Esophagus squamous epithelium (tissue), 5 donors: ENCODE results near the gene PSMD10. TPM values are rescaled to one million over a fixed set of nuclear protein-coding genes. Genes with fewer than 3 reads are reported as not detected.

Source experiments
- DNase-seq: peaks from one replicate; lab custom pipeline; 2025; lab: John Stamatoyannopoulos, UW
- H3K27ac ChIP-seq, 4 donors: fragments of 200-600 bp; sonication (generic); one replicate each; pipeline ENCODE4 v1.5.1; 2016 to 2019; ENCODE audit warnings: mild to moderate bottlenecking in 1 of 4
- H3K27me3 ChIP-seq, 4 donors: fragments of 200-600 bp; sonication (generic); 1 replicate in 3 of 4; 2 replicates in 1 of 4; pipeline versions ENCODE4 v1.5.1 to v1.6.0; 2017 to 2021; ENCODE audit warnings: antibody characterized with exemption in 1 of 4
- H3K36me3 ChIP-seq, 3 donors: fragments of 200-600 bp; sonication (generic); one replicate each; pipeline ENCODE4 v1.5.1; 2016 to 2019
- H3K4me1 ChIP-seq, 3 donors: fragments of 200-600 bp; sonication (generic); one replicate each; pipeline ENCODE4 v1.5.1; 2017 to 2019
- H3K4me3 ChIP-seq, 4 donors: fragments of 200-600 bp; sonication (generic); 1 replicate in 3 of 4; 2 replicates in 1 of 4; pipeline ENCODE4 v1.5.1; 2016 to 2019; ENCODE audit warnings: mild to moderate bottlenecking in 2 of 4, moderate library complexity in 1 of 4
- H3K9me3 ChIP-seq, 3 donors: fragments of 200-600 bp; sonication (generic); one replicate each; pipeline ENCODE4 v1.5.1; 2016 to 2019
- CTCF ChIP-seq, 6 experiments: fragments of 450-650 bp in 4 of 6; fragments of 200-600 bp in 2 of 6; sonication (generic) in 2 of 6; IDR thresholded peaks; one replicate each; pipeline ENCODE4 v1.5.1; 2016 to 2019; ENCODE audit warnings: antibody characterized with exemption in 6 of 6, mild to moderate bottlenecking in 4 of 6, moderate library complexity in 4 of 6
- POLR2A ChIP-seq, 4 donors: fragments of 450-650 bp; IDR thresholded peaks; one replicate each; pipeline ENCODE4 v1.6.1; 2017; ENCODE audit warnings: antibody characterized with exemption in 4 of 4, mild to moderate bottlenecking in 4 of 4, moderate library complexity in 3 of 4
- WGBS, 2 donors: methylation state at CpG; one replicate each; pipeline ENCODE4 v1.1.5; 2018; 5-methylcytosine and 5-hydroxymethylcytosine counted together
- intact Hi-C: fragments of 100-400 bp; cut with DNase I; formaldehyde crosslinking; loops from one replicate; pipeline ENCODE4 v1.15.0; 2022
- total RNA-seq, 4 donors: library from RNA; depleted of rRNA; stranded (reverse); fragments of >200 nt; gene quantifications; one replicate each; pipeline ENCODE4 v1.1.0, GENCODE V29; 2016
- donor health status: DM: yes; HTN: yes; CAD: no.

The PSMD10 gene
- total RNA-seq, 4 donors from 2014 or later: 37.1 to 50.4 (median 41.9) TPM

DNA sequence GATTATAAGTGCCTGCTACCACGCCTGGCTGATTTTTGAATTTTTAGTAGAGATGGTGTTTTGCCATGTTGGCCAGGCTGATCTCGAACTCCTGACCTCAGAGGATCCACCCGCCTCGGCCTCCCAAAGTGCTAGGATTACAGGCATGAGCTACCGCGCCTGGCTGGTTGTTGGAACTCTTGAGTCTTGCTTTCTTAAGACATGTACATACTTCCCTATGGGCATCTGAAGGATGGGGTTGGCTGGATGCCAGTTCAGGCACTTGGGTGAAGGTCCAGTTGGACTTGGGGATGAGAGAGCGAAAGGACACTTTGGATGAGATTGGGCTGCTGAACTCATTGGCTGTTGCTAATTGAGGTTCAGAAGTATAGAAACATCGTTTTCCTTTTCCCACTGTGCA, 40.7 kb upstream of the PSMD10 start:
- Histone ChIP-seq H3K4me1 (no peaks in the 10 kb centered on the region), H3K36me3 (peaks cover 0 to 27% (median 0%) of the 10 kb centered on the region in 3 donors), H3K4me3 (no peak overlapping the region), H3K9me3 (no peaks in the 10 kb centered on the region), H3K27me3 (no peaks in the 10 kb centered on the region), H3K27ac (peak overlapping the region in 1 of 4 donors; percentile 17)
- no peak for TF ChIP-seq CTCF (IDR thresholded peaks at IDR 0.05)
- TF ChIP-seq POLR2A (IDR thresholded peaks at IDR 0.05): no peak
- DNase-seq: no peak
- WGBS, 2 donors: 78 to 100% methylated on average over 2 to 6 of the region's 8 CpGs
- intact Hi-C loops: no loop called here

DNA sequence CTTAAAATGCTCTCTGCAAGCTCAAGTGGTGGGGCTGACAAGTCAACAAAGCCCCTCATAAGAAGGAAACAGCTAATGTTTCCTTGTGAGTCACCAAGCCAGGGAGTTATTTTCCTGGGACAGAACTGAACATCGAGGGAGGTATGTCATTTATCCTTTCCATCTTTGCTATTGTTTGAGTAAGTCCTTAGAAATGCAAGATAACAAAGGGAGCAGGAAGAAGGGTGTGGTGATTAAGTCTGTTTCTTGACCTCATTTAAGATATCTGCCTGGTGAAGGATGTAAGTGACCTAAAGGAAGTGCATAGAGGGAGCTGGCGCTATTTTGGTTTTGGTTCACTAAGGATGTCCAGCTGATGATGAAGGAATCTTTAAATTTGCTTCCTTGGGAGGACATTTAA, 40.1 kb upstream of the PSMD10 start:
- Histone ChIP-seq H3K36me3 (peaks cover 0 to 33% (median 0%) of the 10 kb centered on the region in 3 donors), H3K4me1 (no peaks in the 10 kb centered on the region), H3K4me3 (no peak overlapping the region), H3K27ac (peak overlapping the region in 2 of 4 donors; percentile 0 to 17), H3K9me3 (no peaks in the 10 kb centered on the region), H3K27me3 (no peaks in the 10 kb centered on the region)
- 49 to 59% methylated on average over 2 of the region's 2 CpGs for WGBS, 2 donors
- no peak for DNase-seq
- intact Hi-C loops: no loop called here
- TF ChIP-seq POLR2A (IDR thresholded peaks at IDR 0.05): no peak
- TF ChIP-seq CTCF (IDR thresholded peaks at IDR 0.05): no peak

DNA sequence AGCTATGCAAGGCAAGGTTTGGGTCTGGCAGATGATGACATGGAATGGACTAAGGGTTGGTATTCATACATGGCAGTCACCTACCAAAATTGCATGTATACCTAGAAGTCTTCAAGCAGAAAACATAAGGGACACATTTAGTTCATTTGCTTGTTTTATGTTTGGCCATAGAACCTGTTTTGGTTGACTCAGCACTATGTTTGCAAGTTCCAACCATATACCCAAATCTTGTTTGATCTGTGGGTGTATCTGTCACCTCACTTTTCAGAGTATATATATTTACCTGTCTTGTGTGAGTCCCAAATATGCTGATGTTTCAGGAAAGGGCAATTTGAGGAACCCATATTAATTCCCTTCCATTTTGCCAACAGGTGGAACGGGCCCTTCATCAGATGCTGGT, 39.5 kb upstream of the PSMD10 start:
- H3K9me3 ChIP-seq: no peaks in the 10 kb centered on the region
- no peak for DNase-seq
- H3K36me3 ChIP-seq: peaks cover 0 to 35% (median 0%) of the 10 kb centered on the region in 3 donors
- H3K27ac ChIP-seq: peak overlapping the region in 2 of 4 donors; percentile 0 to 17
- no peak for TF ChIP-seq POLR2A (IDR thresholded peaks at IDR 0.05)
- no peak for TF ChIP-seq CTCF (IDR thresholded peaks at IDR 0.05)
- no peak overlapping the region for H3K4me3 ChIP-seq
- WGBS, 2 donors: 64 to 100% methylated on average over 1 of the region's 1 CpG
- intact Hi-C loops: no loop called here
- H3K4me1 ChIP-seq: no peaks in the 10 kb centered on the region
- no peaks in the 10 kb centered on the region for H3K27me3 ChIP-seq

- 70 to 92% methylated on average over 4 of the region's 4 CpGs for WGBS, 2 donors
- Histone ChIP-seq H3K36me3 (peaks cover 0 to 18% (median 0%) of the 10 kb centered on the region in 3 donors), H3K9me3 (no peaks in the 10 kb centered on the region), H3K27ac (no peak overlapping the region), H3K27me3 (no peaks in the 10 kb centered on the region), H3K4me3 (no peak overlapping the region), H3K4me1 (peaks cover 0 to 11% (median 4%) of the 10 kb centered on the region in 3 donors)
- intact Hi-C loops: no loop called here
- no peak for DNase-seq
- TF ChIP-seq POLR2A (IDR thresholded peaks at IDR 0.05) (no peak), CTCF (IDR thresholded peaks at IDR 0.05) (no peak)
These were observed 35.8 kb upstream of the PSMD10 start for GRCh38 chrX:108127152-108127551.

DNA sequence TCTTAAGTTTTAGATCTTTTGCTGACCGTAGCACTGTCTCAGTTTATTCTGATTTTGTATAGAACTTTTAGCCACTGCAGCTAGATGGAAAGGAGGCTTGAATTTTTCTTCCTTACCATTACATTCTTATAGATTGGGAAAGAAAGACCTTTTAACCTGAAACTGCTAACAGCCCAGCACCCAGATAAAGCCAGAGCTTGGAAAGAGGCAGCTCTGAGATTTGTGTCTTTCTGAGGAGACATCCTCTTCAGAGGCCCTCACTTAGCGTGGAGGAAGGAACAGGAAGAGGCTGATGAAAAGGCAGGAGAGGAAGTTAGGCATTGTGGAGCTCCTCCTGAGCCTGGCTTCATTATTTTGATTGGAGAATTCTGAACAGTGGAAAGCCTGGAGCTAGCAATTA, 35.3 kb upstream of the PSMD10 start:
- WGBS, 2 donors: 61 to 92% methylated on average over 2 of the region's 2 CpGs
- H3K27ac ChIP-seq: no peak overlapping the region
- TF ChIP-seq POLR2A (IDR thresholded peaks at IDR 0.05) (no peak), CTCF (IDR thresholded peaks at IDR 0.05) (no peak)

More for the DNA sequence above, 35.3 kb upstream of the PSMD10 start:
- H3K9me3 ChIP-seq: no peaks in the 10 kb centered on the region
- DNase-seq: no peak
- H3K4me1 ChIP-seq: peaks cover 0 to 11% (median 4%) of the 10 kb centered on the region in 3 donors
- H3K4me3 ChIP-seq: no peak overlapping the region
- no peaks in the 10 kb centered on the region for H3K27me3 ChIP-seq
- intact Hi-C loops: no loop called here
- H3K36me3 ChIP-seq: peaks cover 0 to 18% (median 0%) of the 10 kb centered on the region in 3 donors
